ENCODE data around the gene BCL11B.

The BCL11B gene

DNA sequence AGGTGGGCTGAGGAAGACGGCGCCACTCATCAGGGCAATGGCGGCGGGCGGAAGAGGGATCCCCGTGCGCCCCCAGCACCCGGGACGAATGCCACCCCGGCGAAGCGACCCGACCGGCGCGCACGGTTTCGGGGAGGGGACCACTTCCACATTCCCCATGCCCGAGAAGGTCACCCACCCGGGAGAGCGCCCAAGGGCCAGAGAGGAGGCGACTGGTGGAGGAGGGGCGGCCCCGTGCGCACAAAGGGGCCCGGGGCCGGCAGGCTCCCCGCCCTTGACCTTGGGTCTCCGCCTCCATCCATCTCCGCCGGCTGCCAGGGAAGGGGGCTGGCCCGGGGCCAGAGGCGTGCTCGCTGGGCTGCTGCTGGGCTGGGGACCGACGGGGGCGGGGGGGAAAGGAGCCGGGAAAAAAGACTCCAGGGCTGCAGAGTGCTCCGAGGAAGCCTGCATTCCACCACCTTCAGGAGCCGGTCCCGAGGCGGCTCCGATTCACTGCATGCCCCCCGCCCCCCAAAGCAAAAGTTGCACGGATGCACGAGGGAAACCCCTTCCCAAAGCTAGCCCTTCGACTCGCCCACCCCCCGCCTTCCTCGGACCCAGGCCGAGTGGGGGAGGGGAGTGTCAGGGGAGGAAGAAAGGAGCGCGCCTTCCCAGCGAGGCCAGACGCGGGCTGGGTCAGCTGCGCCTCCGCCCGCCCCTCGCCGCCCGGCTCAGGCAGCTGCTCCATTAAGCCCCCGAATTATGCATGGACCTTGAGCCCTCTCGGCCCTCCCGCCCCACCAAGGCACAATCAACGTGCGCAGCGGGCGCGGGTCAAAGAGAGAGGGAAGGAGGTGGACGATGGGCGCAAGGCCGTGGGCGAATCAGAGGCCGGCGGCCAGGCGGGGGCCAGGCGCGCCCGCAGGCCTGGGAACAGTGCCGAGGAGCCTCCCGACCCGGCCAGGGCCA lies 26.2 kb downstream of the BCL11B start:
- DNase-seq = no peak
- Histone ChIP-seq H3K4me1 (no peaks in the 10 kb centered on the region), H3K9me3 (no peaks in the 10 kb centered on the region), H3K36me3 (no peaks in the 10 kb centered on the region), H3K4me3 (ENCODE audit: low read depth, low read length) (no peak overlapping the region), H3K27me3 (peaks cover 71% of the 10 kb centered on the region)
- TF ChIP-seq, protein P1, sequence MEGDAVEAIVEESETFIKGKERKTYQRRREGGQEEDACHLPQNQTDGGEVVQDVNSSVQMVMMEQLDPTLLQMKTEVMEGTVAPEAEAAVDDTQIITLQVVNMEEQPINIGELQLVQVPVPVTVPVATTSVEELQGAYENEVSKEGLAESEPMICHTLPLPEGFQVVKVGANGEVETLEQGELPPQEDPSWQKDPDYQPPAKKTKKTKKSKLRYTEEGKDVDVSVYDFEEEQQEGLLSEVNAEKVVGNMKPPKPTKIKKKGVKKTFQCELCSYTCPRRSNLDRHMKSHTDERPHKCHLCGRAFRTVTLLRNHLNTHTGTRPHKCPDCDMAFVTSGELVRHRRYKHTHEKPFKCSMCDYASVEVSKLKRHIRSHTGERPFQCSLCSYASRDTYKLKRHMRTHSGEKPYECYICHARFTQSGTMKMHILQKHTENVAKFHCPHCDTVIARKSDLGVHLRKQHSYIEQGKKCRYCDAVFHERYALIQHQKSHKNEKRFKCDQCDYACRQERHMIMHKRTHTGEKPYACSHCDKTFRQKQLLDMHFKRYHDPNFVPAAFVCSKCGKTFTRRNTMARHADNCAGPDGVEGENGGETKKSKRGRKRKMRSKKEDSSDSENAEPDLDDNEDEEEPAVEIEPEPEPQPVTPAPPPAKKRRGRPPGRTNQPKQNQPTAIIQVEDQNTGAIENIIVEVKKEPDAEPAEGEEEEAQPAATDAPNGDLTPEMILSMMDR (IDR thresholded peaks at IDR 0.05; ENCODE audit: low read depth, low read length) = no peak

DNA sequence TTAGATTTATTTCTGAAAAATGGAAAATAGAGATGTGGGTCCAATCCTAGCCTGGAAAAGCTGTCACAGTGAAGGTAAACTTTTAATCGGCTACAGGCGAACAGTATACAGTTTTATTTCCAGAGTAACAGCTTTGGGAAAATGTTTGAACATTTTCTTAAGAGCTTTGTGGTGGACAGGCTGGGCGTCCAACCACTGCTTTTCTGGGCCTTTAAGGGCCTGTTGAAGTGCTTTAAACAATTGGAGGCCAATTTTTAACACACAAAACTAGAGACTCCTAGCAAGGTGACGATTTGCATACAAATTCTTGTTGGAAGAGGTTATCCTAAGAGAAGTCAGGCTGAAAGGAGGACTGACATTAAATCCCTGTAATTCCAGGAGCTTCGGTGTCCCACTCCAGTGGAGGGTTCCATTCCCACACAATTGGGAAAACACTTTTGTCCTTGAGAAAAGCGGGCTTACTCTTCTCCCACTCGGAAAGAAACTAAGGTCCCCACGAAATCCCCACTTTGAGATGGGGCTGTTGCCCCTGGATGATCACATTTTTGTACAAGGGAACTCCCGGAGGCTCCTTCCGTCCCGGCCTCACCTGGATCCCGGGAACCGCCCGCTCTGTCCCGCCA lies 26.9 kb downstream of the BCL11B start:
- no peaks in the 10 kb centered on the region for H3K36me3 ChIP-seq
- TF ChIP-seq, protein P1 (IDR thresholded peaks at IDR 0.05; ENCODE audit: low read depth, low read length) = no peak
- H3K4me1 ChIP-seq = no peaks in the 10 kb centered on the region
- H3K27me3 ChIP-seq = peaks cover 77% of the 10 kb centered on the region
- H3K4me3 ChIP-seq (ENCODE audit: low read depth, low read length) = no peak overlapping the region
- no peak for DNase-seq
- no peaks in the 10 kb centered on the region for H3K9me3 ChIP-seq

DNA sequence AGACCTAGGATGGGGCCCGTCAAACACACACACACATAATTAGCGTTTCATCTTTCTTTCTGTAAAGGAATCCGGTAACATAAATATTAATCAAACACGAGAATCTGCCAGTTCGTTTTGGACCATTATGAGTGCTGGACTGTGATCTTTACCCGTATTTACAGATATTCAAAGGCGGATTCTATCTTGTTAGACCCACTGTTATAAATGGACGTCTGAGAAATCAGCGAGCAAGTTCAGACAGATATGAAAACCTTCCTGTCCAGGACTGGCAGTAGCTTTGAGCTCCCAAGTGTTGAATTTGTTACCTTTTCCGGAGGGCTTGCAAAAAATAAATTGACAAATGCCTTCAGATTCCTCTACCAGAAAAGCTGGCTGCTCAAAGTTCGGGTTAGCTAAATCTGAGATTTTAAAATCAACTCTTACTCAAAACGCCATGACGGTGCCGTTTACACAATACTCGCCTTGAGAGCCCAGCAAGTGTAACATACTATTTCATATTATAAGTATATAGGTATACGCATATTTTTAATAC lies 27.6 kb downstream of the BCL11B start:
- Histone ChIP-seq H3K27me3 (peaks cover 81% of the 10 kb centered on the region), H3K36me3 (no peaks in the 10 kb centered on the region), H3K4me1 (no peaks in the 10 kb centered on the region), H3K4me3 (ENCODE audit: low read depth, low read length) (no peak overlapping the region), H3K9me3 (no peaks in the 10 kb centered on the region)
- DNase-seq = no peak
- TF ChIP-seq, protein P1 (IDR thresholded peaks at IDR 0.05; ENCODE audit: low read depth, low read length) = no peak

DNA sequence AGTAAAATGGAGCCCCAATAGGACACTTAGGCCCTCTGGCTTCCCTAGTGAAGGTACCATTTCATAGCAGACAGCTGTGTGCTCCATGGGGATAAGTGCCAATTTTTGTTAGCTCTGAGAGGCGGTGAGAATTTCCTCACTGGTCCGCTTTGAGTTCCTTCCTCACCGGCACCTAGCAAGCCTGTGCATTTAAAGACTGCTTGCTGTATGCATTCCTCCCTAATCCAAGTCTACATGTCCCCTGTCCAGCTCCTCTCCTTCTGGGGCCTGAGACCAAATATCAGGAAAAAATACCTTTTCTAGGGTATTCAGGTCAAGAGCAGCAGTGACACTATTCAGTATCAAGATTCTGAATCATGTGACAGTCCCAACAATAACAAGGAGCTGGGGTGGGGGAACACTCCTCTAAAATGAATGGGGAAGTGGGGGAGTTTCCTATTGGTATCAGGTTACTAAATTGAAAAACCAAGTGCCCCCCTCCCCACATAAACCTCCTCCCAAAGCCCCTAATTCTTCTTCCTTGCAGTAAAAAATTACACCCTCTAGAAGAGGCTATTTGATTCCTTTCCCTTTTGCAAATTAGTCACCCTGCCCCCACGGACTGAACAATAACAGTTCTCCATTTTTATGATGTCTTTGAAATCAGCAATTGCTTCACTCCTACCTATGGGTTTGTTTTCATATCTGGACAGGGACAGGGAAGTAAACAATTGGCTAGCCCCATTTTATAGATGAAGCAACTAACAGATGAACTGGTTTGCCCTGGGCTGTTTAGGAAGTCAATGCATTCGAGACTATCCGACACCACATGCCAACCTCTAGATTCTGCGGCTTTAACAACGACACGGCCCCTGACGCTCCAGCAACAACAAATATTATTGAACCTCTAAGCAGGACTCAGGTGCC lies 28.9 kb downstream of the BCL11B start:
- H3K27me3 ChIP-seq = peaks cover 70% of the 10 kb centered on the region
- H3K4me1 ChIP-seq = no peaks in the 10 kb centered on the region
- TF ChIP-seq, protein P1 (IDR thresholded peaks at IDR 0.05; ENCODE audit: low read depth, low read length) = no peak
- H3K4me3 ChIP-seq (ENCODE audit: low read depth, low read length) = no peak overlapping the region
- no peaks in the 10 kb centered on the region for H3K9me3 ChIP-seq
- no peak for DNase-seq
- no peaks in the 10 kb centered on the region for H3K36me3 ChIP-seq

DNA sequence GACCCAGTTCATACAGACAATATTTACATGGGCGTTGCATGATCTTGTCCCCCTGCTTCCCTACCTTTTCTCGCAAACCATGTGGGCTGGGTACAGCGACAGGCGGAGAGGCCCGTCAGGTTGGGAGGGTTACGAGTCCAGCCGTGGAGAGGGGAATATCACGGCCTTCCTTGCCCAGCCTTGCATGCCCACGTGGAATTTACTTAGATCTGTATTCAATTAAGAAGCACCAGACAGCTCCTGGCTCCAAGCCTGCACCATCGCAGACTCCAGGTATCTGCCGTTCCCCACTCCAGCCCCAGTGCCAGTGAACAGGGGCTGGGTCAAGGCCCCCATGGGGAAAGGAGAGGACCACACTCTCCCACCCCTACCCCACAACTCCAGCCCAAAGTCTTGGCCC lies 29.8 kb downstream of the BCL11B start:
- no peaks in the 10 kb centered on the region for H3K36me3 ChIP-seq
- TF ChIP-seq, protein P1 (IDR thresholded peaks at IDR 0.05; ENCODE audit: low read depth, low read length) = no peak
- H3K9me3 ChIP-seq = no peaks in the 10 kb centered on the region
- H3K27me3 ChIP-seq = peaks cover 61% of the 10 kb centered on the region
- no peak overlapping the region for H3K4me3 ChIP-seq (ENCODE audit: low read depth, low read length)
- DNase-seq = no peak
- H3K4me1 ChIP-seq = no peaks in the 10 kb centered on the region
